Chondrocyte (in vitro differentiated cells): ENCODE results near the gene APEH. TPM values are rescaled to one million over a fixed set of nuclear protein-coding genes. Genes with fewer than 3 reads are reported as not detected.

Experiments
- DNase-seq: peaks from one replicate; pipeline ENCODE4 v3.0.0; 2021; ENCODE audit warnings: mixed read lengths, low spot score
- H3K27ac Mint-ChIP-seq: one replicate; pipeline ENCODE4 v1.8.0; 2021; ENCODE audit warnings: mild to moderate bottlenecking, moderate library complexity, mixed read lengths; ENCODE audit not compliant: unreplicated experiment
- H3K27me3 Mint-ChIP-seq: 2 replicates; pipeline ENCODE4 v1.8.0; 2021; ENCODE audit warnings: low read depth, mixed read lengths
- H3K36me3 Mint-ChIP-seq: 2 replicates; pipeline ENCODE4 v1.8.0; 2021; ENCODE audit warnings: low read depth, mixed read lengths
- H3K4me1 Mint-ChIP-seq: 2 replicates; pipeline ENCODE4 v1.8.0; 2021; ENCODE audit warnings: low read depth, mild to moderate bottlenecking, mixed read lengths
- H3K4me3 Mint-ChIP-seq: one replicate; pipeline ENCODE4 v1.8.0; 2021; ENCODE audit warnings: mild to moderate bottlenecking, moderate library complexity, mixed read lengths; ENCODE audit not compliant: unreplicated experiment
- H3K9me3 Mint-ChIP-seq: 2 replicates; pipeline ENCODE4 v1.8.0; 2021; ENCODE audit warnings: low read depth, mixed read lengths
- CTCF ChIP-seq: fragments of 200-600 bp; sonication (generic); IDR thresholded peaks from 2 replicates; pipeline ENCODE4 v1.5.0; 2021; ENCODE audit warnings: antibody characterized with exemption, mild to moderate bottlenecking, moderate library complexity
- total RNA-seq: library from RNA; stranded (reverse); gene quantifications from 3 replicates; pipeline ENCODE4 v1.2.1, GENCODE V29; 2021

The APEH gene
- total RNA-seq, 1 donor from 2014 or later: 69.8 TPM

- Mint-ChIP-seq H3K27me3 (no peaks in the 10 kb centered on the region), H3K4me1 (peaks cover 18% of the 10 kb centered on the region), H3K4me3 (no peak overlapping the region), H3K36me3 (no peaks in the 10 kb centered on the region), H3K9me3 (no peaks in the 10 kb centered on the region), H3K27ac (peak overlapping the region; percentile 12)
- TF ChIP-seq CTCF: no peak
- no peak for DNase-seq
Observed at GRCh38 chr3:49667701-49668413, 6.3 kb upstream of the APEH start.

GRCh38 chr3:49668414-49668797 is 5.7 kb upstream of the APEH start:
- Mint-ChIP-seq H3K36me3 (no peaks in the 10 kb centered on the region), H3K4me3 (no peak overlapping the region), H3K4me1 (peaks cover 23% of the 10 kb centered on the region), H3K9me3 (no peaks in the 10 kb centered on the region), H3K27ac (peak overlapping the region; percentile 12), H3K27me3 (no peaks in the 10 kb centered on the region)
- no peak for DNase-seq
- TF ChIP-seq CTCF: no peak

- Mint-ChIP-seq H3K9me3 (no peaks in the 10 kb centered on the region), H3K27me3 (no peaks in the 10 kb centered on the region), H3K36me3 (no peaks in the 10 kb centered on the region), H3K4me1 (peaks cover 27% of the 10 kb centered on the region), H3K27ac (peak overlapping the region; percentile 2), H3K4me3 (no peak overlapping the region)
- no peak for DNase-seq
- TF ChIP-seq CTCF: no peak
Observed at GRCh38 chr3:49668861-49669260, 5.3 kb upstream of the APEH start.

GRCh38 chr3:49669352-49669751 is 4.8 kb upstream of the APEH start:
- Mint-ChIP-seq H3K4me1 (peaks cover 27% of the 10 kb centered on the region), H3K4me3 (no peak overlapping the region), H3K36me3 (no peaks in the 10 kb centered on the region), H3K9me3 (no peaks in the 10 kb centered on the region), H3K27ac (no peak overlapping the region), H3K27me3 (no peaks in the 10 kb centered on the region)
- TF ChIP-seq CTCF: no peak
- DNase-seq: no peak

GRCh38 chr3:49670940-49671290 is 3.2 kb upstream of the APEH start:
- Mint-ChIP-seq H3K9me3 (no peaks in the 10 kb centered on the region), H3K4me1 (peaks cover 34% of the 10 kb centered on the region), H3K27ac (no peak overlapping the region), H3K36me3 (peaks cover 2% of the 10 kb centered on the region), H3K4me3 (no peak overlapping the region), H3K27me3 (no peaks in the 10 kb centered on the region)
- no peak for TF ChIP-seq CTCF
- no peak for DNase-seq
